Esophagus squamous epithelium (tissue), 5 donors: ENCODE data around the gene HINT2. TPM values are rescaled to one million over a fixed set of nuclear protein-coding genes. Genes with fewer than 3 reads are reported as not detected.

Source experiments
- DNase-seq: peaks from one replicate; lab custom pipeline; 2025; lab: John Stamatoyannopoulos, UW
- H3K27ac ChIP-seq, 4 donors: fragments of 200-600 bp; sonication (generic); one replicate each; pipeline ENCODE4 v1.5.1; 2016 to 2019; ENCODE audit warnings: mild to moderate bottlenecking in 1 of 4
- H3K27me3 ChIP-seq, 4 donors: fragments of 200-600 bp; sonication (generic); 1 replicate in 3 of 4; 2 replicates in 1 of 4; pipeline versions ENCODE4 v1.5.1 to v1.6.0; 2017 to 2021; ENCODE audit warnings: antibody characterized with exemption in 1 of 4
- H3K36me3 ChIP-seq, 3 donors: fragments of 200-600 bp; sonication (generic); one replicate each; pipeline ENCODE4 v1.5.1; 2016 to 2019
- H3K4me1 ChIP-seq, 3 donors: fragments of 200-600 bp; sonication (generic); one replicate each; pipeline ENCODE4 v1.5.1; 2017 to 2019
- H3K4me3 ChIP-seq, 4 donors: fragments of 200-600 bp; sonication (generic); 1 replicate in 3 of 4; 2 replicates in 1 of 4; pipeline ENCODE4 v1.5.1; 2016 to 2019; ENCODE audit warnings: mild to moderate bottlenecking in 2 of 4, moderate library complexity in 1 of 4
- H3K9me3 ChIP-seq, 3 donors: fragments of 200-600 bp; sonication (generic); one replicate each; pipeline ENCODE4 v1.5.1; 2016 to 2019
- POLR2A ChIP-seq, 4 donors: fragments of 450-650 bp; IDR thresholded peaks; one replicate each; pipeline ENCODE4 v1.6.1; 2017; ENCODE audit warnings: antibody characterized with exemption in 4 of 4, mild to moderate bottlenecking in 4 of 4, moderate library complexity in 3 of 4
- WGBS, 2 donors: methylation state at CpG; one replicate each; pipeline ENCODE4 v1.1.5; 2018; 5-methylcytosine and 5-hydroxymethylcytosine counted together
- intact Hi-C: fragments of 100-400 bp; cut with DNase I; formaldehyde crosslinking; loops from one replicate; pipeline ENCODE4 v1.15.0; 2022
- total RNA-seq, 4 donors: library from RNA; depleted of rRNA; stranded (reverse); fragments of >200 nt; gene quantifications; one replicate each; pipeline ENCODE4 v1.1.0, GENCODE V29; 2016
- TF ChIP-seq, protein P1 (sequence below), 6 experiments: fragments of 450-650 bp in 4 of 6; fragments of 200-600 bp in 2 of 6; sonication (generic) in 2 of 6; IDR thresholded peaks; one replicate each; pipeline ENCODE4 v1.5.1; 2016 to 2019; ENCODE audit warnings: antibody characterized with exemption in 6 of 6, mild to moderate bottlenecking in 4 of 6, moderate library complexity in 4 of 6
- donor health status: DM: yes; HTN: yes; CAD: no.

The HINT2 gene
- total RNA-seq, 4 donors from 2014 or later, result 13.2 to 34.9 (median 19.5) TPM

DNA sequence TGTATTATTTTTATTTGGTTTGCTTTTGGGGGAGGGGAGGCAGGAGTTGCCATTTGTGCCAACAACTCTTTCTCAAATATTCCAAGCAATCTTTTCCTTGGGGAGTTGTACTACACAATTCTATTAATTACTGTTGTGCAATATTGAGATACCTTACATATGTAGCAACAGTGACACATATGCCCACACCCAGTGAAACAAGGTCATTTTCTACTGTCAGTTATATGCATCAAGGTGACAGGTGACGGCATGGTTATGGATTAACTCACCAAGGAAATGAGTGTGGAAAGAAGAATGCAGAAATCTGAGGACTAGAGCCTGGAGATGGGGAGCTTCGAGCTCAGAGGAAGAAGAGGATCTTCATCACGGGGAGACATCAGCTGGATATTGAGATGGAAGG, 42.9 kb downstream of the HINT2 start:
- TF ChIP-seq, protein P1, sequence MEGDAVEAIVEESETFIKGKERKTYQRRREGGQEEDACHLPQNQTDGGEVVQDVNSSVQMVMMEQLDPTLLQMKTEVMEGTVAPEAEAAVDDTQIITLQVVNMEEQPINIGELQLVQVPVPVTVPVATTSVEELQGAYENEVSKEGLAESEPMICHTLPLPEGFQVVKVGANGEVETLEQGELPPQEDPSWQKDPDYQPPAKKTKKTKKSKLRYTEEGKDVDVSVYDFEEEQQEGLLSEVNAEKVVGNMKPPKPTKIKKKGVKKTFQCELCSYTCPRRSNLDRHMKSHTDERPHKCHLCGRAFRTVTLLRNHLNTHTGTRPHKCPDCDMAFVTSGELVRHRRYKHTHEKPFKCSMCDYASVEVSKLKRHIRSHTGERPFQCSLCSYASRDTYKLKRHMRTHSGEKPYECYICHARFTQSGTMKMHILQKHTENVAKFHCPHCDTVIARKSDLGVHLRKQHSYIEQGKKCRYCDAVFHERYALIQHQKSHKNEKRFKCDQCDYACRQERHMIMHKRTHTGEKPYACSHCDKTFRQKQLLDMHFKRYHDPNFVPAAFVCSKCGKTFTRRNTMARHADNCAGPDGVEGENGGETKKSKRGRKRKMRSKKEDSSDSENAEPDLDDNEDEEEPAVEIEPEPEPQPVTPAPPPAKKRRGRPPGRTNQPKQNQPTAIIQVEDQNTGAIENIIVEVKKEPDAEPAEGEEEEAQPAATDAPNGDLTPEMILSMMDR (IDR thresholded peaks at IDR 0.05), result no peak
- H3K36me3 ChIP-seq, result no peaks in the 10 kb centered on the region
- peak overlapping the region in 2 of 4 donors; percentile 46 to 56 for H3K27ac ChIP-seq
- H3K27me3 ChIP-seq, result peaks cover 0 to 42% (median 0%) of the 10 kb centered on the region in 4 donors
- 64 to 79% methylated on average over 3 of the region's 3 CpGs for WGBS, 2 donors
- DNase-seq, result no peak
- intact Hi-C loops, result no loop called here
- peaks cover 0 to 20% (median 7%) of the 10 kb centered on the region in 3 donors for H3K4me1 ChIP-seq
- no peaks in the 10 kb centered on the region for H3K9me3 ChIP-seq
- H3K4me3 ChIP-seq, result no peak overlapping the region

DNA sequence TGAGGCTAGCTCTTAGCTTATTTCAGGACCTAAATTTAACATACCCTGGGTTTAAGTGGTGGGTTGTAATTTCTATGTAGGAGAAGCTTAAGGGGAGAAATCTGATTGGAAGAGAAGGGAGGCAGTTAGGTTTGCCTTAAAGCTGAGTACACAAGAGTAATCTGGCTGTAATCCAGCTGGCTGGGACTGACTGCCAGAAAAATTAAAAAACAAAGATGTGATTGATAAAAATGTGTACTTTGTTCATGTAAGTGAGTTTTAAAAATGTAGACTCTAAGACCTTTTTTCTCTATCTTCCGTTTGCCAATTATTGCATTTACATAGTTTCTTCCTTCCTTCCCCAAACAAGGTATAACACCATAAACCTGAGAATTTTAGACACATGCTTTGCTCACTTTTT, 43.3 kb downstream of the HINT2 start:
- intact Hi-C loops, result no loop called here
- H3K27me3 ChIP-seq, result peaks cover 0 to 46% (median 0%) of the 10 kb centered on the region in 4 donors
- H3K9me3 ChIP-seq, result no peaks in the 10 kb centered on the region
- H3K4me1 ChIP-seq, result peaks cover 0 to 20% (median 7%) of the 10 kb centered on the region in 3 donors
- H3K4me3 ChIP-seq, result no peak overlapping the region
- peak overlapping the region in 3 of 4 donors; percentile 7 to 56 (median 46) for H3K27ac ChIP-seq
- 8 to 44% methylated on average over 1 of the region's 1 CpG for WGBS, 2 donors
- no peak for DNase-seq
- TF ChIP-seq, protein P1 (IDR thresholded peaks at IDR 0.05), result no peak
- no peak for TF ChIP-seq POLR2A (IDR thresholded peaks at IDR 0.05)
- no peaks in the 10 kb centered on the region for H3K36me3 ChIP-seq

DNA sequence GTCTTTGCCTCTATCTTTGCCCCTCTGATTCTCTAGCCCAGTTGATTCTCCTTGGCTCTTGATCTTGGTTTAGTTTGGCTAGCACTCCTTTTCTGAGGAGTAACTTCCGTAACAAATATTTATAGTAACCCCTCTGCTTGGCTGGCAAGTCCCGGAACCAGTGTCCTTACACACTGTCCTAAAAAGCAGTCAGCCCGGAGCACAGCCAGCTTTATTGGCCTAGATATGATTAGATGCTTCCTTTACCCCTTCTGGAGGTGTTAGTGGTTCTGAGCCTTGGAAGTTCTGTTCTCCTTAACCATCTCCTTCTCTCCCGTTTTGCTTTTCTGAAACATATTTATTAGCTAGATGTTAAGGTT, 43.8 kb downstream of the HINT2 start:
- peaks cover 0 to 51% (median 0%) of the 10 kb centered on the region in 4 donors for H3K27me3 ChIP-seq
- no peaks in the 10 kb centered on the region for H3K36me3 ChIP-seq
- TF ChIP-seq POLR2A (IDR thresholded peaks at IDR 0.05), result no peak
- TF ChIP-seq, protein P1 (IDR thresholded peaks at IDR 0.05), result no peak
- no peak for DNase-seq
- WGBS, 2 donors, result 26 to 39% methylated on average over 4 of the region's 4 CpGs
- H3K9me3 ChIP-seq, result no peaks in the 10 kb centered on the region
- peak overlapping the region in 3 of 4 donors; percentile 22 to 56 (median 46) for H3K27ac ChIP-seq
- peaks cover 0 to 20% (median 7%) of the 10 kb centered on the region in 3 donors for H3K4me1 ChIP-seq
- H3K4me3 ChIP-seq, result no peak overlapping the region
- intact Hi-C loops, result no loop called here

DNA sequence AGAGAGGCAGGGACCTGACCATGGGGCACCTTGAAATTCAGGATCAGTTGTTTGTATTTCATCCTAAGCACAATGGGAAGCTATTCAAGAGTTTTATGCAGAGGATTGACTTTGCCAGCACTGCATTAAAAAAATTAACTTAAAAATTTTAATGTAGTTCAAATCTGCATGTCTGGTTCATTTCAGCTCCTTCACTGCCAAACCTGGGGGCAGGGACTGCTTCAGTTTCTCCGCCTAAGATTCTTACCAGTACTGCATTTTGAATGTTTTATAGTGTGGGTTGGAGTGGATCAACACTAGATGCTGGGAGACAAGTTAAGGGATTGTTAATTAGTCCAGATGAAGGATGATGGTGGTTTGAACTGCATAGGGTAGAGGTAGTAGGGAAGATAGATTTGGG, 45.1 kb downstream of the HINT2 start:
- DNase-seq, result no peak
- Histone ChIP-seq H3K27me3 (peaks cover 0 to 64% (median 0%) of the 10 kb centered on the region in 4 donors), H3K27ac (no peak overlapping the region), H3K36me3 (no peaks in the 10 kb centered on the region), H3K4me3 (no peak overlapping the region), H3K4me1 (peaks cover 0 to 20% (median 7%) of the 10 kb centered on the region in 3 donors), H3K9me3 (no peaks in the 10 kb centered on the region)
- 86 to 90% methylated on average over 1 of the region's 1 CpG for WGBS, 2 donors
- intact Hi-C loops, result no loop called here
- TF ChIP-seq POLR2A (IDR thresholded peaks at IDR 0.05), result no peak
- TF ChIP-seq, protein P1 (IDR thresholded peaks at IDR 0.05), result no peak

DNA sequence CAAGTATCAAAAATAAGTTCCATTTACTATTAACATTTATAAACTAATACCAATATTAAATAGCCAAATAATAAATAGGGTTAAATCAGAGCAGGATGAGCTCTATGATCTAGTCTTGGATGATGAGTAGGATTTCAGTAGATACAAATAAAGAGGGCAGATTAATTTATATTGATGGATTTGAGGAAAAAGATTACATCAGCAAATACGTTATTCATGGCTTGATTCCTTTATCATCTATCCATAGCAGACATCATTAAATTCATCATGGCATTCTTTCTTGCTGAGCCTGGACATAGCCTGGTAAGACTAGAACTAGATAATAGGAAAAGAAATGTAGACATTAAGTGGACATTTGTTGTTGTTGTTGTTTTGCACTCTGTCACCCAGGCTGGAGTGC, 47.4 kb downstream of the HINT2 start:
- TF ChIP-seq POLR2A (IDR thresholded peaks at IDR 0.05), result no peak
- TF ChIP-seq, protein P1 (IDR thresholded peaks at IDR 0.05), result no peak
- H3K27ac ChIP-seq, result no peak overlapping the region
- WGBS, 2 donors, result 86 to 89% methylated on average over 1 of the region's 1 CpG
- H3K4me1 ChIP-seq, result peaks cover 0 to 32% (median 7%) of the 10 kb centered on the region in 3 donors
- H3K4me3 ChIP-seq, result no peak overlapping the region
- H3K36me3 ChIP-seq, result no peaks in the 10 kb centered on the region
- intact Hi-C loops, result no loop called here
- DNase-seq, result no peak
- H3K9me3 ChIP-seq, result no peaks in the 10 kb centered on the region
- H3K27me3 ChIP-seq, result peaks cover 0 to 68% (median 0%) of the 10 kb centered on the region in 4 donors
